Epidermal melanocyte (primary cell): ENCODE measurements around the gene COA5.
A peak's percentile ranks its signal among the peaks of the same experiment; 100 is the strongest.

Experiments used
- DNase-seq: peaks from one replicate; pipeline ENCODE4 v3.0.0; 2011; ENCODE audit warnings: low spot score; ENCODE audit not compliant: insufficient read length

The COA5 gene

DNA sequence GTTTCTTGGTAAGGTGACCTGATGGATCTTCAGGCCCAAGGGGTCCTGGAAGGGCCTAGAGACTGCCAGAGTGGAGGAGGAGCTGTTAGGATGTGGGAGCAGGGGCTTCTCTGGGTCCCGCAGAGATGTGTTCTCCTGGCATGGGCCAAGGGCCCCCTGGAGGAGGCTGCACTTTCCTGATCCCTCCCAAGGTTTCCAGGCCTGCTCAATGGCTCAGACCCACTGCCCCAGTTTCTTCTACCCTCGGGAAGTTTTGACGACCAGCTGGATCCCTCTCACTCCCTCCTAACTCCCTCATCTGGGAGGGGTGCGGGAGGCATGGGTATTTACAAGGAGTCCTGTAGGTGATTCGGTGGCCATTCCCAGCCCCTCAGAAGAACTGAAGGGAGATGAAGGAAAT lies 36.1 kb downstream of the COA5 start:
- DNase-seq = no peak

DNA sequence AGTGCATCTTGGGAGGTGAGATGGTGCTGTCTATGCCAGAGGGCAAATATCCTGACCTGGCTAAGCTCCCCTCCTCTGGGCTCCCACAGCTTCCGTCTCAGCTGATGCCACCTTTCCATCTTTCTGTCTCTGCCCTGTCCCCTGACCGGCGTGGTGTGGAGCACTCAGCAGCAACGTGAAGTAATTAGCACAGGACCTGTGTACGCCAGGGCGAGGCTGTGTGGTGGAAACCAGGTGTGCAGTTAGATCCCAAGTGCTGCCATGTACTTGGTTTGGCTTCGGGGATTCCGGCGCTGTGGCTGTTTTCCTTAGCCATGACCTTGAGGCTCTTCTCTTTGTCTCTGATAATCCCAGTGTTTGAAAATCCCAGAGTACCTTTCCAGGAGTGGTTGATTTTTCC lies 36.5 kb downstream of the COA5 start:
- no peak for DNase-seq

DNA sequence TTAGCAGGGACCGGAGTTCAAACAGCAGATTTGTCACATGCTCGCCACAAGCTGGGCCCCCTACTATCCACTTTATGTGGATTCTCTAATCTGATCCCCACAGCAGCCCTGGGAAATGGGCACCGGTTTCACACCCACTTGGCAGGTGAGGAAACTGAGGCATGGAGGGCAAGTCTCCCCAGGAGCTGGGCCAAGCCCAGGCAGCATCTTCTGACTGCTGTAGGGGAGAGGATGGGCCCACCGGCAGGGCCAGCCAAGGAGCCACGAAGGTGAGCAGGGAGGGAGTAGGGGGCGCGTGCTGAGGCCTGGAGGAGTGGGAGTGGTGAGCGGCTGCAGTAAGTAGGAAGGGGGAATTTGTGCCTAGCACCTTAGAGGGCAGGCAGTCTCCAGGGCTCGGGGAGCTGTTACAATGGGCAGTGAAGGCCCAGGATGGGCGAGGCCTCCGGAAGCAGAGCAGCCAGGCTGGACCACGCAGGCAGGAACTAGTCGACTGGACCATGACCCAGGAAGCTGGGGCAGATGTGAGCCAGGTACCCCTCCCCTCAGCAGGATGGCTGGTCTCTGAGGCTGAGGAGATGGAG lies 37.1 kb downstream of the COA5 start:
- no peak for DNase-seq

DNA sequence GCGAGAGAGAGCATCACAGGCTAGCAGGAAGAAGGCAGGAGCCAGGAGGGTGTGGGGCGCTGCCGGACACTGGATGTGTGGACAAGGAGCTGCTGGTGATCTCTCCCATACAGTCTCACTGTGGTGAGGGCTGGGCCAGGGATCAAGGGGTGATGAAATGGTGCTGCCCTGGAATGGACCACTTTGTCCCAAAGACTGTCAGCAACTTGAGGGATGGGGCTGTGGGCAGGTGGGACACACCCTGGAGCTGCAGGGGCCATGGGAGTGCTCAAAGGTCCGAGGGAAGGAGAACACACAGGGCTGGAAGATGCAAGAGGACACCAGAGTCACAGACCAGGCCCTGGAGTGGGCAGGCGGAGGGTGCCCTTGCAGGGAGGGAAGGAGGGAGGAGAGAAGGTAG lies 38.0 kb downstream of the COA5 start:
- DNase-seq = no peak

DNA sequence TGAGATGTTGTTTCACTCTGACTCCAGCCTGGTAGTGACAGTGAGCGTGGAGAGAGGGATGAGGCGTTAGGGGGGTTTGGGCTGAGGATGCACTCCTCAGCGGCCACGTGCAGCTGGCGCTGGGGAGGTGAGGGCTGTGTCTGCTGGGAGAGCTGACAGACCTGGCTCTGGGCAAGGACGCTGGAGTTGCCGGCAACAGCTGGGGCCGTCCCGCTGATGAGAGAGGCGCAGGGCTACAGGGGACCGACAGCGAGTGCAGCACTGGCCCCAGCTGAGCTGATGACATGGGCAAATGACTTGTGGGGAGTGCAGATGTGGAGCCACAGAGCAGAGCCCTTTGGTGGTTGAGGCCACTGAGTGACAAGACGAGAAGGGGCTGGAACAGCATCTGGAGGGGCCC lies 38.4 kb downstream of the COA5 start:
- no peak for DNase-seq

DNA sequence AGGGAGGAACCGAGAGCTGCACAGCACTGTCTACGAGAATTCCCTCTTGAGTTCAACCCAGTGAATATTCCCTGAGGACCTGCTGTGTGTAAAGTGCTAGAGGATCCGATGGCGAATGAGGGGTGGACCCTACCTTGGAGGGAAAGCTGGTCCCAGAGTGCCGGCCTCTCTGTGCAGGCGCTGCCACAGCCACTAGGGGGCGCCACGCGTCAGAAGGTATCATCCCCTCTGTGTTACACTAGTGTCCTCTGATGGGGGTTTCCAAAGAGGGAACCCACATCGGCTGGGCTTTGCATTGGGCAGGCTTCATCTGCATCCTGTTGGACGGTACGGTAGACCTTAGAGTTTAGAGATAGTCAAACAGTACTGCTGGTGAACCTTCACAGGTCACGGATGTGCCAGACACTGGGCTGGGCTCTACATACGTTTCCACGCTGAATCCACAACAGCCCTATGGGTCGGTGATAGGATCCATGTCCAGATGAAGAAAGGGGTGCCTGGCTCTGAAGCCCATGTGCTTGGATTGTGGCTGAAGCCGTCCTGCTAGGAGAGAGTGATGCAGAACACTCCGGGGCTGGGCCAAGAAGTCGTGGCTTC lies 39.0 kb downstream of the COA5 start:
- peak; percentile 40 for DNase-seq

DNA sequence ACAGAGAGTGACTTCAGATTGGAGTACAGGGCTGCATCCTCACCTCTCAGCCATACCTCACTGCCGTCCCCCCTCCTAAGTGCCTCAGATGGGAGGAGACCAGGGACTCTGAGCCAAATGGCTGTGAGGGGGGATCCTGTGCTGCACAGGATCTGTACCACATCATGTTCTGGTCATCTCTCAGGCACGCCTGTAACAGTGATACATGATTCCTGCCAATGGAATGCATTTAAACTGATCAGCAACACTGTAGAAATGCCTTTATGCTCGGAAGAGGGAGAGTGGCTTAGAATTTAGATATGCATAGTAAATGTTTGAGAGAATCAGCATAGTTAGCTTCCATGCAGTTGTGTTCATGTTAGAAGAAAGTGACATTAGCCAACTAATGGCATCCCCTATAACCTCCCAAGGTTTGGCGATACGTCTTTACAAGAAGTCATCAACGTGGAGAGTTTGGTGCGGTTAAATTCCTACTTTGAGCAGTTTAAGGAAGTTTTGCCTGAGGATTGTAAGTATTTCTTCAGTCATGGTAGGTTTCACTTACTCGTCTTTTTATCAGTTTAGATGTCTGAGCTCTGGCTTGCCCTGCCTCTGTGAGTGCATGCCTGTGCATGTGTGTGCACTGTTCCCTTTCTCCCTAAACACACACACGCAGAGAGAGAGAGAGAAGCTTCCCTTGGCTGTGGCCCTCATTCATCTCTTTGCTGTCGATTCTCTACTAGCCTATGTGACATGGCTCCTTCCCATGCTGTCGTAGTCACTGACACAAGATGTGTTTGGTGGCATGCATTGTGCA lies 40.0 kb downstream of the COA5 start:
- DNase-seq = no peak

DNA sequence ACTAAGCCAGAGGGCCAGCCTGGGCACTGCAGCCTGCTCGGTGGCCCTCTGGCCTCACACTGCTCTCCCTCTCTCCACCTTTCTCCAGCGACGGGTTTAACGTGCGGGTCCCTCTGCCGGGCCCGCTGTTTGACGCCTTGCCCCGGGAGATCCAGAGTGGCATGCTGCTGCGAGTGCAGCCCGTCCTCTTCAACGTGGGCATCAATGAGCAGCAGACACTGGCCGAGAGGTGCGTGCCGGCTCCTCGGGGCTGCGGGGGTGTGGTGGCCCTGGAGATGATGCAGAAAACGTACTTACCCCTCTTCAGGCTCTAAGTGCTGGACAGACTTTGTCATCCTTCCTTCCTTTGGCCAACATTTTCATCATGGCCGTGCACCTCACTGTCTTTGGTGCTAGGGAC lies 42.4 kb downstream of the COA5 start:
- DNase-seq = no peak

DNA sequence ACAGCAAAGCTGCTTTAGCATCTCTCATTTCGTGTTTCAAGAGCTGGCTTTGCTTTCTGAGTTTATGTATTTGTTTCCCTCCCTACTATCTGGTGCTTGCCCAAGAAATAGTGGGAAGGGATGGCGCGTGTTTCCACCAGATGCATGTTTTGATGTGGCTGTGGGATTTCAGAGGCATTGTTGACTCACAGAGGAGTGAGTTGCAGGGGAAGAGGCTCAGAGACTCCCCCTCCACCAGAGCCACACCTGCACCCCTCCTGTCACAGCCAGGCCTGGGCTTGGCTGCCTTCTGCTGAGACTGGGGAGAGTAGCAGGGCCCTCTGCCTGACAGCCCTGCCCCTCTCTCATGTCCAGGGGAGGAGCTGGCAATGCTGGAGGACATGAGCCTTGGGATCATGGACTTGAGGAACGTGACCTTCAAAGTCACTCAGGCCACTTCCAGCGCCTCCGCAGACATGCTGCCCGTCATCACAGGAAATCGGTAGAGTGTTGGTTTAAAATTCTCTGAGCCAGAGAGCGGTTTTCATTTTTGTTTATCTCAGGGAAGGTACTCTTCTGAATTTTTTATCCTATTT lies 42.9 kb downstream of the COA5 start:
- no peak for DNase-seq

DNA sequence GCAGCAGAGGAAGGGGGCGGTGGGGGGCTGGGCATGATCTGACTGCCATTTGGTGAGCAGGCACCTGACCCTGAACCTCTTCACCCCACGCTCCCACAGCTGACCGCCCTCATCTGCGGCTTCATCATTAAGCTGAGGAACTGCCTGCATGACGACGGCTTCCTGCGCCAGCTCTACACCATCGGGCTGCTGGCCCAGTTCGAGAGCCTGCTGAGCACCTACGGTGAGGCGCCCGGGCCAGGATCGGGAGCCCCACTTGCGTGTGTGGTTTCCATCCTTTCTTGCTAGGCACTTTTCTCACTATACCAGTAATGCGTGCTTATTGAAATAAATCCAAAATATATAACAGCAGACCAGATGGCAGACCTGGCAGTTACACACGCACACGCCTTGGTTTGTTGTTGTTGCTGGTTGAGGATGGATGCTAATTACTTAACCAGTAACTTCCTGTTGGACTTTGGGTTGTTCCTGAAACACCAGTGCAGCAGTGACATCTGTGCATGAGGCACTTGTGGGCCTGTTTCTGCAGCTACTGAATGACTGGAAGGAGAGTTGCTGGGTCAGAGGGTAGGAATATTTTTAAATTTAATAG lies 43.7 kb downstream of the COA5 start:
- no peak for DNase-seq

DNA sequence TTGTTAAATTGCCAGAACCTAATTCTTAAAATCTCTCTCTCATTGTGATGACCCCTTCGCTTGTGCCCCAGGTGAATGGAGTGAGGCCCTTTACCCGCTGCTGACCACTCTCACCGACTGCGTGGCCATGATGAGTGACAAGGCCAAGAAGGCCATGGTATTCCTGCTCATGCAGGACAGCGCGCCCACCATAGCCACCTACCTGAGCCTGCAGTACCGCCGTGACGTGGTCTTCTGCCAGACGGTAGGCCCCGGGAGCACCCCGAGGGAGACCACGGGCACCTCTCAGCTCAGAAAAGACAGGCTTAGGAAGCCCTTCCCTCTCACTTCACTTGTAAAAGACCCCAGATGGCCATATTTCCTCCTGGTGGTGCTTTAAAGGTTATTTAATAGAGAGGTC lies 44.9 kb downstream of the COA5 start:
- DNase-seq = no peak

DNA sequence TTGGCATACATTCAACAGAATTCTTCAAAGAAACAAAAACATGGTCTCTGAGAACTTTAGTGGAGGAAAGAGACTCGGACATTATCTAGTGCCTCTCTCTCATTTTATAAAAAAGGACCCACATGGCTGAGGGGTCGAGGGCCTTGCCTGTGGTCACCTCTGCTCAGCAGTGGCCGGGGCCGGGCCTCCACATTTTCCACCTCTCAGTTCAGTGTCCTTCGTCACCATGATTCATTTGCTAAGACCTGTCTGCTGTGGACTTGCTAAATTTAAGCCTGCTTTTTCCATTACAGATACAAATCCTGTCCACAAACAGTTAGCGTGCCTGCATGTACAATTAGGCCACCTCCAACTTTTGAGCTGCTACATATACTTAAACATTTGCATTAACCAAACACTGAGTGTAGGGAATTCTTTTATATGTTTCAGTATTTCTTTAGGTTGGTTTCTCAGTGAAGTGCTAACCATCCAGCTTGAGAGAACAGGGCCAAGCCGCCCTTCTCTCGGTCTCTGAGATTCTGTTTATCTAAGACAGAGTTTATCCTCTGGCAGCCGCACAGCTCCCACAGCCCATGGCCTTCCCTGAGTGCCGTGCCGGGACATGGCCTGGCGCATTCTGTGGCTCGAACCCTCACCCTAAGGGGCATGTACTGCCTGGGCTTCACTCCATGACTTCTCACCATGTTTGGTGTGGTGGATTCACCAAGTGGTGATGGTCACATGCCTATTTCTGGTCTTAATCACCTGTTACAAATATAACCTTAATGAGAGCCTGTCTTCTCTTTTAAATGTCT lies 46.2 kb downstream of the COA5 start:
- DNase-seq = no peak

DNA sequence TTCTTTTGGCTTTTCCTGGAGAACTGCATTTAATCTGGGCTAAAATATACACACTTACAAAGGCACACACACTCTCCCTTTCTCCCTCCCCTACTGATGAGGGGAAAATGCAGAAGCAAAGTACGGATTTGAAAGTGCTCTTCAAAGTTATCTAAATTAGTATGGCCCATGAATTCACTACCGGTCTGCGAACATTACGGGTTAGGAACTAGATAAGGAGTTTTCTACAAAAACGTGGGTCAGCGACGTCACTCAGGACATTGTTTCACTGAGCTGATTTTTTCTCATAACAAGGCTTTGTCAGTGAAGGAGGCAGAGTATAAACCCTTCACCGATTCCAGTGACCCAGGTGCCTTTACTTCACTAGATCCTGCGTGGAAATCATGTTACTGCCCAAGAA lies 47.3 kb downstream of the COA5 start:
- DNase-seq = no peak

DNA sequence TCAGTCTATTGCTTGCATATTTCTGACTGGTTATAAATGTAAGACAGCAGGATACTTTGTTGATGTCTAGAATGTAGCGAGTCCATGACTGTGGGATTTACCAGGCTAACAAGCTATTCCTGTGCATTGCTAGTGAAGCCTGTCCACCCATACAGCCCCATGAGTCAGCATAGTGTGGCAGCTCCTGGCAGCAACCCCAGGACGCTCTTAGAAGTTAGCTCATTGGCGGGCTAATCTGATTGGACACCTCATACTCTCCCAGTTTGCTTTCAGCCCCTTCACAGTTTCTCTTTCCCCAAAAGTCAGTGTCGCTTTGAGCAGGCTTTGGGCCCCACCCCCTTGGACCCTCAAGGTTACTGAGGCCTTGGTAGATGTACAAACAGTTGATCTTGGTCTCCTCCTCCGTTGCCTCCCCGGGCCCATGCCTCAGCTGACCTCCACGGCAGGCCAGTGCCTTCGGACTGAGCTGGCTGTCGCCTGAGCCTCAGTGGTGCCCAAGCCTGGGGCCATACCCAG lies 48.0 kb downstream of the COA5 start:
- DNase-seq = no peak

DNA sequence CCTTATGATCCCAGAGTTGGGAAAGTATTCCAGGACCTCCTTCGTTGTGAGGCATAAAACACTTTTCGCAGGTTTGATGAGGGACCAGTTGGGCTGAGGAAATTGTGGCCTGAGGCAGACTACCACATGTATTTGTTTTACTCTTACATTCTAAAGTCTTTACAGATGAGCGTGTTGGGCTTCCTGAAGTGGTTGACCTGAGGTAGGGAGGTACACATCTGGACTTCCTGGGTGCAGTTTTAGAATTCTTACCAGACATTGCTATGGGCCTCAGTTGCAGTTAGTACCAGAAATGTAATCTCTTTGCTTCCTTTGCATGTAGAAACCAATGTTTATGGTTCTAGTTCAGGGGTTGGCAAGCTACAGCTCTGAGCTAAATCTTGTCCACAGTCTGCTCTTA lies 48.7 kb downstream of the COA5 start:
- DNase-seq = no peak

DNA sequence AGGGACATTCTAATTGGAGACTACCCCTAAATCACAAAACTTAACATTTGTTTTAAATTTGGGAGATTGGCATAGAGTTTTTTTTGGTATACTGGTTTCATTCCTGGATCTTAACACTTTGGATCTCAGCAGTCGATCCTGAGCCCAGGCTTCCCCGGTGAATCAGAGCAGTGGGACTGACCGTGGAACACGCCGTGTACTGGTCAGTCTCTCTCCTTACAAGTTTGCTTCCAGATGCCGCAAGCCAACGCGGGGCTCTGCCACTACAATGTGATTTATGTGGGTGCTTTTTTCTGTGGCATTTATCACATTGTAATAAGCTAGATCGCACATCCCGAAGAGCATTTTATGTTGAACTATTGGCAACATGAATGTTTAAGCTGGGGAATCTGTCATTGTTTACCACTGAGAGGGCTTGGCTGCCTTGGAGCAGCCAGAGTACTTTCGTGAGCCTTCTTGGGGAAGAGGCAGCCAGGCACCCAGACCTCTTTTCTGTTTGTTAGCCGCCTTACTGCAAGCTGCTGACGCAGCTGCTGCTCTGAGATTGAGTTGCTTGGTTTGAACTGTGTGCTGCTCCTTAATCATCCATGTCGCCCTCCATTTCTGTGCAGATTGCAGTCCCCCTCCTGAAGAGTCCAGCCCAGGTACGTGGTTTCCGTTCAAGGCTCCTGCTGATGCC lies 49.3 kb downstream of the COA5 start:
- DNase-seq = no peak

DNA sequence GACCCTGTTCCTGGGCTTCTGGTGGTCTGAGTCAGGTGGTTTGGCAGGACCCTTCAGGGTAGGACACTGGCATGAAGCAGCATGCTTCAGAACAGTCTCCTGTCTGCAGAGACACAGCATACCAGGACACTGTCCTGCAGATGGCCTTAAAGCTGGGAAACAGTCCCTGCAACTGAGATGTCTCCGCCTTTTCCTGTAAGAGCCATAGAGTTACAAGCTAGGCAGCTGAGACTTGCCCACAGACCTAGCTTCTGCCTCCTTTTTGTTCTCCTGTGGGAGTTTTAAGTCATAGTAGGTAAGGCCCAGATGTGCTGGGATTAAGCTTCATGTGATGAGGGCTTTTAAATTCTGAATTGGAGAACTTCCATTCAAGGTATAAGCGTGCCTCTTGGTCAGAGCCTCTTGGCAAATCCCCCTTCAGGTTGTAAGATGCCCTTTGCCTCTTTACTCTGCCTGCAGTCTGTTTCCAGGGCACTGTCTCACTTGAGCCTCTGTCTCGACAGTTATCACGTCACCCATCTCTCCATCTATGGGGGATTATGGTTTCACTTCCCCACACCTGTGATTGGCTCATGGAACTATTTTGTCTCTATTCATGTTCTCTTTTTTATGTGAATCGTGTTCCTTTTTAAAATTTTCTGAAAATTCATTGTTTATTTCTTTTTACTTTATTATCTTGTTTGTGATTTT lies 51.8 kb downstream of the COA5 start:
- no peak for DNase-seq

DNA sequence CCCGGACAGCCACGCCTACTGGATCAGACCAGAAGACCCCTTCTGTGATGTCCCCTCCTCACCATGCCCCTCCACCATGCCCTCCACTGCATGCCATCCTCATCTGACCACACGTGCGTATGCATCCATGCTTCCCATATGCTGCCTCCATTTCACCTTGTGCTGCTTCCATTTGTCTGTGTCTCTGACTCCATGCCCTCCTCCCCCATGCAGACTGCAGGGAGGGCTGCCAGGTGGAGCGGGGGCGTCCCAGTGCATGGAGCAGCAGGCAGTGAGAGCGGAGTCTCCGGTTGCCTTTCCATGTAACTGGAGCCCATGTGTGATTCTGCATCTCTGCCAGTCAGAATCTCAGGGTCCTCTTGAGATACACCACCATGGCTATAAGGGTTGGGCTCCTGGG lies 52.6 kb downstream of the COA5 start:
- no peak for DNase-seq

DNA sequence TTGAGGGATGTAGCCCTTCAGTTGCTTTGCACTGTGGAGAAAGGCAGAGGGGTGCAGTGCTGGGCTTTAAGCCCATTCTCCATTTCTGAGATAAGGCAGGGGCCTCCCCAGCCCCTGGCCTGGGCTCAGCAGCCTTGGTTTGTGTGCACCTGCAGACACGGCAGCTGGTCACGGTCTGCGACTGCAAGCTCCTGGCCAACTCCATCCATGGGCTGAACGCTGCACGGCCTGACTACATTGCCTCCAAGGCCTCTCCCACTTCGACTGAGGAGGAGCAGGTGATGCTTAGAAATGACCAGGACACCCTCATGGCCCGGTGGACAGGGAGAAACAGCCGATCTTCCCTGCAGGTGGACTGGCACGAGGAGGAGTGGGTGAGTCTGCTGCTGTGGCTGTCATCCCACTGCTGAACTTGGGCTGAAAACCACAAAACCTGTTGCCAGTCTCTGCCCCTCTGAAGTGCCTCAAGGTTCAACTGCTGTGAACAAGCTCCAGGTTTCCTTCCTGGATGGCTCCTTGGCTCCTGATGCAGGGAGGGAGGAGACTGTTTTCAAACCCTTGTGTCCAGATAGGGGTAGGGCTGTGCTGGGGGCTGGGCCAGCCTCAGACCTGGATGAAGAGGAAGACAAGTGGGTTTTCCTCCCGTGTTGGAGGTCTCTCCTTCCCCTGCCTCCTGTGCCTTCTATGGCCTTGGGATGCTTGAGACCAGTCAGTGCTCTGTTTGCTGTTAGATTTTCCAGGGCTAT lies 54.0 kb downstream of the COA5 start:
- DNase-seq = no peak
